ENCODE results near the gene ELP1.

ELP1 gene

DNA sequence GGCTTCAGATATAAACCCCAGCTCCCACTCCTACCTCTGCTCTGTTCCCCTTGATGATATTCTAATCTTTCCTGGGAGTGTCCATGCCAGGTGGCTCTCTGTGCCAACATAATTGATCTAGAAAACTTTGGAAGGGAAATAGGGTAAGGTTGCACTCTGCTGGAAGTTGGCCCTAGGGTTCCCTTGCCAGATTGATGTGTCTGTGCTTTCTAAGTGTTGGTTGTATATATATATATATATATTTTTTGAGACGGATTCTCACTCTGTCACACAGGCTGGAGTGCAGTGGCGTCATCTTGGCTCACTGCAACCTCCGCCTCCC lies 101.8 kb downstream of the ELP1 start:
- Histone ChIP-seq H3K9ac (no peak overlapping the region), H3K4me2 (peak overlapping the region in 9 of 11 experiments; percentile 21 to 82 (median 44); a peak in 16 of 22 replicates), H3K4me1 (peaks cover 29 to 65% (median 55%) of the 10 kb centered on the region in 10 experiments), H3K9me3 (replicated peaks in 1 of 11) (peaks cover 0 to 17% (median 0%) of the 10 kb centered on the region in 11 experiments; a peak in 3 of 22 replicates), H3K4me3 (no peak overlapping the region), H4K20me1 (no peaks in the 10 kb centered on the region), H3K27ac (peak overlapping the region in 2 of 11 experiments; percentile 43 to 49; a peak in 3 of 22 replicates), H3K36me3 (no peaks in the 10 kb centered on the region), H3K27me3 (no peaks in the 10 kb centered on the region)
- no peak for TF ChIP-seq Cebpa-rat (IDR thresholded peaks at IDR 0.05)

- Histone ChIP-seq H3K36me3 (no peaks in the 10 kb centered on the region), H3K9ac (no peak overlapping the region), H3K27ac (peak overlapping the region in 3 of 11 experiments; percentile 3 to 49 (median 43); a peak in 5 of 22 replicates), H3K4me3 (no peak overlapping the region), H4K20me1 (no peaks in the 10 kb centered on the region), H3K4me1 (peaks cover 24 to 60% (median 50%) of the 10 kb centered on the region in 10 experiments), H3K9me3 (replicated peaks in 1 of 11) (peaks cover 0 to 17% (median 0%) of the 10 kb centered on the region in 11 experiments; a peak in 3 of 22 replicates), H3K4me2 (peak overlapping the region in 9 of 11 experiments; percentile 21 to 82 (median 44); a peak in 17 of 22 replicates), H3K27me3 (no peaks in the 10 kb centered on the region)
- no peak for TF ChIP-seq Cebpa-rat (IDR thresholded peaks at IDR 0.05)
Observed at GRCh38 chr9:108831496-108832178, 102.3 kb downstream of the ELP1 start.

DNA sequence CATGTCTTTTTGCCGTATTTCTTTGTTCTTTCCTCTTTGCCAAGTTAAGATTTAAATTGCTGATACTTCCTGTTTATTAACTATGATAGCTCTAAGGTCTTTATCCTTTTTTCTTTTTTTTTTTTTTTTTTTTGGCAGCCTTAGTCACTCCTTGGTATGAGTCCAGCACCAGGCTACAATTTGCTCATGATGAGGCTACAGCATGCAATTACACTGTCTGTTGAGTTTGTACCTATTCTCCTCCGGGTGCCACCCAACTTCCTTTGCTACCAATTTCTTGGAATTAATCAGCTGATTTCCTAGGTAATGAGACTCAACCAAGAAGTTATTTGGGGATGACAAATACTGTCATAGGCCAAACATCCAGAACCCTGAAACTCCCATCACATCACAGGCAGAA lies 103.7 kb downstream of the ELP1 start:
- H3K9ac ChIP-seq: no peak overlapping the region
- H3K9me3 ChIP-seq (replicated peaks in 1 of 11): peaks cover 0 to 21% (median 6%) of the 10 kb centered on the region in 11 experiments; a peak in 11 of 22 replicates
- H3K36me3 ChIP-seq: no peaks in the 10 kb centered on the region

GRCh38 chr9:108823829-108824228 lies 110.1 kb downstream of the ELP1 start:
- TF ChIP-seq Cebpa-rat (IDR thresholded peaks at IDR 0.05): no peak
- peaks cover 29 to 66% (median 41%) of the 10 kb centered on the region in 11 experiments for H3K9me3 ChIP-seq (replicated peaks in 1 of 11)

More for the DNA sequence above, 103.7 kb downstream of the ELP1 start:
- Histone ChIP-seq H3K27ac (no peak overlapping the region; a peak in 1 of 22 replicates), H3K27me3 (no peaks in the 10 kb centered on the region), H3K4me1 (peaks cover 10 to 46% (median 36%) of the 10 kb centered on the region in 10 experiments), H3K4me3 (no peak overlapping the region), H4K20me1 (no peaks in the 10 kb centered on the region), H3K4me2 (peak overlapping the region in 3 of 11 experiments; percentile 7 to 55 (median 13); a peak in 1 of 22 replicates)
- no peak for TF ChIP-seq Cebpa-rat (IDR thresholded peaks at IDR 0.05)

More at GRCh38 chr9:108823829-108824228, 110.1 kb downstream of the ELP1 start:
- H3K4me1 ChIP-seq: peaks cover 0 to 24% (median 11%) of the 10 kb centered on the region in 10 experiments; a peak in 15 of 20 replicates
- H3K27me3 ChIP-seq: no peaks in the 10 kb centered on the region
- no peaks in the 10 kb centered on the region for H4K20me1 ChIP-seq
- H3K27ac ChIP-seq: no peak overlapping the region
- no peak overlapping the region for H3K9ac ChIP-seq
- H3K4me3 ChIP-seq: peak overlapping the region in 1 of 10 experiments; percentile 43; a peak in 1 of 20 replicates
- no peak overlapping the region for H3K4me2 ChIP-seq
- peaks cover 0 to 14% (median 0%) of the 10 kb centered on the region in 11 experiments; a peak in 4 of 22 replicates for H3K36me3 ChIP-seq
